ENCODE data around the gene PAX2.

DNA sequence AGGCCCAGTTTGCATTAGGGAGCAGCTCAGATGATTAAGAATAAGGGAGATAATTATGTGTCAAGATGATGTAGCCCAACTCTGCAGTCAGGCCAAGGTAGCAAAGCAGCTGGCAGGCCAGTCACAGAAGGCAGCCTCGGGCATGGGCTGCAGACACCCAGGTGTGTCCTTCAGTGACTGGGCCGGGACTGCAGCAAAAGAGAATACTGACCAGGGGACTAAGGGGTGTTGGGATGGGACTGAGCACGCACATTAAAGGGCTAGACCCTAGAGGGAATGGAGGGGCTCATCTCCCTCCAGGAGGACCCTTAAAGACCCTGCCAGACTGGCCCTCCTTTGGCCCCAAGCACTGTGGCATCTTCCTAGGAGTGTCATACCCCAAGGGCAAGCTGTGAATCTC, 38.7 kb downstream of the PAX2 start:
- TF ChIP-seq, protein P1, sequence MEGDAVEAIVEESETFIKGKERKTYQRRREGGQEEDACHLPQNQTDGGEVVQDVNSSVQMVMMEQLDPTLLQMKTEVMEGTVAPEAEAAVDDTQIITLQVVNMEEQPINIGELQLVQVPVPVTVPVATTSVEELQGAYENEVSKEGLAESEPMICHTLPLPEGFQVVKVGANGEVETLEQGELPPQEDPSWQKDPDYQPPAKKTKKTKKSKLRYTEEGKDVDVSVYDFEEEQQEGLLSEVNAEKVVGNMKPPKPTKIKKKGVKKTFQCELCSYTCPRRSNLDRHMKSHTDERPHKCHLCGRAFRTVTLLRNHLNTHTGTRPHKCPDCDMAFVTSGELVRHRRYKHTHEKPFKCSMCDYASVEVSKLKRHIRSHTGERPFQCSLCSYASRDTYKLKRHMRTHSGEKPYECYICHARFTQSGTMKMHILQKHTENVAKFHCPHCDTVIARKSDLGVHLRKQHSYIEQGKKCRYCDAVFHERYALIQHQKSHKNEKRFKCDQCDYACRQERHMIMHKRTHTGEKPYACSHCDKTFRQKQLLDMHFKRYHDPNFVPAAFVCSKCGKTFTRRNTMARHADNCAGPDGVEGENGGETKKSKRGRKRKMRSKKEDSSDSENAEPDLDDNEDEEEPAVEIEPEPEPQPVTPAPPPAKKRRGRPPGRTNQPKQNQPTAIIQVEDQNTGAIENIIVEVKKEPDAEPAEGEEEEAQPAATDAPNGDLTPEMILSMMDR (IDR thresholded peaks at IDR 0.05) = no peak
- TF ChIP-seq POLR2A (IDR thresholded peaks at IDR 0.05) = no peak
